Subcutaneous abdominal adipose tissue (tissue), 5 donors: ENCODE results near the gene EIF4G3.
A peak's percentile ranks its signal among the peaks of the same experiment; 100 is the strongest.

Experiments used
- H3K27ac ChIP-seq: one replicate; pipeline ENCODE4 v1.7.0; 2013; ENCODE audit warnings: low read depth, mild to moderate bottlenecking, inconsistent platforms, low read length, moderate library complexity
- H3K27me3 ChIP-seq, 5 donors: one replicate each; pipeline ENCODE4 v1.7.0; 2013; ENCODE audit warnings: low read length in 5 of 5, inconsistent platforms in 1 of 5; ENCODE audit not compliant: control insufficient read depth in 5 of 5, insufficient read depth in 4 of 5
- H3K36me3 ChIP-seq, 5 donors: one replicate each; pipeline ENCODE4 v1.7.0; 2013; ENCODE audit warnings: low read length in 5 of 5; ENCODE audit not compliant: control insufficient read depth in 5 of 5, insufficient read depth in 5 of 5
- H3K4me1 ChIP-seq, 5 donors: one replicate each; pipeline ENCODE4 v1.7.0; 2013; ENCODE audit warnings: low read length in 5 of 5, mild to moderate bottlenecking in 3 of 5, moderate library complexity in 1 of 5; ENCODE audit not compliant: control insufficient read depth in 5 of 5, insufficient read depth in 5 of 5
- H3K4me3 ChIP-seq, 5 donors: one replicate each; pipeline ENCODE4 v1.7.0; 2013; ENCODE audit warnings: low read length in 5 of 5, low read depth in 1 of 5
- H3K9ac ChIP-seq, 5 donors: one replicate each; pipeline ENCODE4 v1.7.0; 2013; ENCODE audit warnings: low read length in 5 of 5, mild to moderate bottlenecking in 4 of 5, moderate library complexity in 3 of 5
- H3K9me3 ChIP-seq, 5 donors: one replicate each; pipeline ENCODE4 v1.7.0; 2013; ENCODE audit warnings: low read length in 5 of 5; ENCODE audit not compliant: control insufficient read depth in 5 of 5
- donor health status: healthy.
- donor health status: healthy.
- donor health status: healthy.
- donor health status: healthy.
- donor health status: healthy.

EIF4G3 gene

DNA sequence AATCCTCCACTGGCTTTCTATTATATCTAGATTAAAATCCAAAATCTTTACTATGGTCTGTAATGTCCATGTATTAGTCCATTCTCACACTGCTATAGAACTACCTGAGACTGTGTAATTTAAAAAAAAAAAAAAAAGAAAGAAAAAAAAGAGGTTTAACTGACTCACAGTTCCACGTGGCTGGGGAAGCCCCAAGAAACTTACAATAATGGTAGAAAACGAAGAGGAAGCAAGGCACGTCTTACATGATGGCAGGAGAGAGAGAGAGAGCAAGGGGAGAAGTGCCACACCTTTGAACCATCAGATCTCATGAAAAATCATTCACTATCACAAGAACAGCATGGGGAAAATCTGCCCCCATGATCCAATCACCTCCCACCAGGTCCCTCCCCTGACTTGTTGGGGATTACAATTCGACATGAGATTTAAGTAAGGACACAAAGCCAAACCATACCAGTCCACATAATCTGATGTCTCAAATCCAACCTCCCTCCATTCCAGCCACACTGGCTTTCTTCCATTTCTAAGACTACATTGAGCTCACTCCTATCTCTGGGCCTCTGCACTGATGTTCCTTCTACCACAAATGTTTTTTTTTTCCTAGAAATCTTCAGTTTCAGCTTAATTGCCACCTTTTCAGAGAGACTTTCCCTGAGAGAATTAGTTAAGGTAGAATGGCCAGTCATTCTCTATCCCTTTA lies 92.4 kb downstream of the EIF4G3 start:
- Histone ChIP-seq H3K36me3 (peaks cover 0 to 7% (median 0%) of the 10 kb centered on the region in 5 donors), H3K27ac (no peak overlapping the region), H3K4me1 (peaks cover 0 to 19% (median 8%) of the 10 kb centered on the region in 5 donors), H3K4me3 (no peak overlapping the region), H3K9ac (no peak overlapping the region), H3K9me3 (no peaks in the 10 kb centered on the region), H3K27me3 (no peaks in the 10 kb centered on the region)

DNA sequence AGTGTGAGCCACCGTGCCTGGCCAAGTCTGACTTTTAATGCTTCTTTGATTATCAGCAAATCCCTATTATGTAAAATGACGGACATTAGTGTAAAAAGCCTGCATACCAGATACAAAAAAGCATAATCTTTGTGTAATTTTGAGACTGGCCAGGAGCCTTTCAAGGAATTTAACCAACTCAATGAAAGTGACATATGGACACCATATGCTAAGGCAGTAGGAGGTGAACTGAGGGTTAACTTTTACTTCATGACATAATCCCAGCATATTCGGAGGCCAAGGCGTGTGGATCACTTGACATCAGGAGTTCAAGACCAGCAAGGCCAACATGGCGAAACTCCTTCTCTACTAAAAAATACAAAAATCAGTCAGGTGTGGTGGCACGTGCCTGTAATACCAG lies 94.6 kb downstream of the EIF4G3 start:
- no peaks in the 10 kb centered on the region for H3K27me3 ChIP-seq
- peaks cover 0 to 16% (median 7%) of the 10 kb centered on the region in 5 donors for H3K4me1 ChIP-seq
- H3K27ac ChIP-seq, result no peak overlapping the region
- H3K9ac ChIP-seq, result no peak overlapping the region
- H3K9me3 ChIP-seq, result no peaks in the 10 kb centered on the region
- H3K36me3 ChIP-seq, result peaks cover 0 to 7% (median 0%) of the 10 kb centered on the region in 5 donors
- H3K4me3 ChIP-seq, result no peak overlapping the region

DNA sequence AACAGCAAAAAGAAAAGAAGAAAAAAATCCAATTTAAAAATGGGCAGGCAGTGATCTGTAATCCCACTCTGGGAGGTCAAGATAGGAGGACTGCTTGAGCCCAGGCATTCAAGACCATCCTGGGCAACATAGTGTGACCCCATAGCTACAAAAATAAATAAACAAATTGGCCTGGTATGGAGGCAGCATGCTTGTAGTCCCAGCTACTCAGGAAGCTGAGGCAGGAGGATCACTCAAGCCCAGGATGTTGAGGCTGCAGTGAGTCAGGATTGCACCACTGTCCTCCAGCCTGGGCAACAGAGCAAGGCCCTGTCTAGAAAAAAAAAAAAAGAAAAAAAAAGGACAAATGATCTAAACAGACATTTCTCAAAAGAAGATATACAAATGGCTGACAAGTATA lies 99.6 kb downstream of the EIF4G3 start:
- peaks cover 0 to 23% (median 10%) of the 10 kb centered on the region in 5 donors for H3K4me1 ChIP-seq
- H3K27ac ChIP-seq, result peak overlapping the region; percentile 26
- H3K9me3 ChIP-seq, result no peaks in the 10 kb centered on the region
- H3K4me3 ChIP-seq, result no peak overlapping the region
- no peak overlapping the region for H3K9ac ChIP-seq
- peaks cover 0 to 3% (median 0%) of the 10 kb centered on the region in 5 donors for H3K36me3 ChIP-seq
- H3K27me3 ChIP-seq, result no peaks in the 10 kb centered on the region

DNA sequence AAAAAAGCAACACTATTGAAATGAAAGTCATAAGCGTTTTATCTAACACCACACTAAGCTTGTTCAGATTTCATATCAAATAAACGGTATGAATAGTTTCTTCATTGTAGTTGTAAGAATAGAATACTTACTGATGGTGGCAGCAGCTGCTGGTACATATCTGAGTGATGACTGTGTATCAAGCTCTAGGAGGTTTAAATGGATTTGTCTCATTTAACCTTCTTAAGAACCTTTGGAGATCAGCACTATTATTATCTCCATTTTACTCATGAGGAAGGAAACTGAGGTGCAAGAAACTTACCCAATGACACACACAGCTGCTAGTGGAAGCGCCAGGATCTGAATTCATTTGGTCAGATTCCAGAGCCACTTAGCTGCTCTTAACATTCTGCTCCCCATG lies 104.0 kb downstream of the EIF4G3 start:
- Histone ChIP-seq H3K4me1 (peaks cover 2 to 15% (median 14%) of the 10 kb centered on the region in 5 donors), H3K27me3 (no peaks in the 10 kb centered on the region)

DNA sequence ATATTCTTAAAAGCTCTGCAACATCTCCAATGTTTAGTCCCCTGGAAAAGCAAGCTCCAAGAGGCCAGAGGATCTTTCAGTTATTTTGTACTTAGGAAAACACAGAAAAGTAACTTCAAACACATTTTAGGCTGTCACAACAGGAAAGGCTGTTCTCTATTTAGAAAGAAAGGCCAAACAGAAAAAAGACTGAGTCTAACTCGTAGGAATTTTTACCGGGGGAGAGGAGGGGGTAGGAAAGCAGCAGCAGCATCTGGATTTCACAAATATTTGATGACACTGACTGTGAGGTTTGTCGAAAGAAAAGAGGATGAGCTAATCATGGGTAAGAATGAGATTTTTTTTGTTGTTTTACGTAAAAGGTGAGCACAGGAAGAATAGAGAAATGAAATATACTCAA lies 107.1 kb downstream of the EIF4G3 start:
- Histone ChIP-seq H3K9ac (no peak overlapping the region), H3K36me3 (peaks cover 0 to 4% (median 0%) of the 10 kb centered on the region in 5 donors), H3K4me3 (no peak overlapping the region), H3K9me3 (no peaks in the 10 kb centered on the region), H3K27ac (peak overlapping the region; percentile 23), H3K27me3 (no peaks in the 10 kb centered on the region), H3K4me1 (peaks cover 0 to 7% (median 2%) of the 10 kb centered on the region in 5 donors)

More for the DNA sequence above, 104.0 kb downstream of the EIF4G3 start:
- Histone ChIP-seq H3K9me3 (no peaks in the 10 kb centered on the region), H3K36me3 (peaks cover 0 to 4% (median 0%) of the 10 kb centered on the region in 5 donors), H3K27ac (no peak overlapping the region), H3K4me3 (no peak overlapping the region), H3K9ac (no peak overlapping the region)

DNA sequence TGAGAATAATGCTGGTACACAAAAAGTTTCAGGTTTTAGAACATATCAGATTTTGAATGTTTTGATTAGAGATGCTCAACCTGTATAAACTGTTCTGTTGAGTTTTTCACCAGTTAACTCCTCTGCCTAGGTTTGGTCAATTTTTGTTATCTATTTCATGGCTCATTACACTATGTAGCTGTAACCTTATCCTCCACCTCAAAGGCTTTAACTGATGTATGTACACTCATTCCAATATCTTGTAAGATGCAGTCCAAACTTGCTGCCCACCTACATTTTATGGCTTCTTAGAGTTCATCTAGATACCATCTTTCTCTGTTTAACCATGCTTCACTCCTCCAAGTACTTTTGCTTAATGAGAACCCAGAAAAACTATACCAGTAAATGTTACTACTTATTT lies 107.8 kb downstream of the EIF4G3 start:
- Histone ChIP-seq H3K36me3 (peaks cover 0 to 4% (median 0%) of the 10 kb centered on the region in 5 donors), H3K27ac (peak overlapping the region; percentile 23), H3K4me1 (peaks cover 0 to 7% (median 2%) of the 10 kb centered on the region in 5 donors), H3K27me3 (no peaks in the 10 kb centered on the region), H3K9me3 (no peaks in the 10 kb centered on the region), H3K4me3 (no peak overlapping the region), H3K9ac (no peak overlapping the region)

DNA sequence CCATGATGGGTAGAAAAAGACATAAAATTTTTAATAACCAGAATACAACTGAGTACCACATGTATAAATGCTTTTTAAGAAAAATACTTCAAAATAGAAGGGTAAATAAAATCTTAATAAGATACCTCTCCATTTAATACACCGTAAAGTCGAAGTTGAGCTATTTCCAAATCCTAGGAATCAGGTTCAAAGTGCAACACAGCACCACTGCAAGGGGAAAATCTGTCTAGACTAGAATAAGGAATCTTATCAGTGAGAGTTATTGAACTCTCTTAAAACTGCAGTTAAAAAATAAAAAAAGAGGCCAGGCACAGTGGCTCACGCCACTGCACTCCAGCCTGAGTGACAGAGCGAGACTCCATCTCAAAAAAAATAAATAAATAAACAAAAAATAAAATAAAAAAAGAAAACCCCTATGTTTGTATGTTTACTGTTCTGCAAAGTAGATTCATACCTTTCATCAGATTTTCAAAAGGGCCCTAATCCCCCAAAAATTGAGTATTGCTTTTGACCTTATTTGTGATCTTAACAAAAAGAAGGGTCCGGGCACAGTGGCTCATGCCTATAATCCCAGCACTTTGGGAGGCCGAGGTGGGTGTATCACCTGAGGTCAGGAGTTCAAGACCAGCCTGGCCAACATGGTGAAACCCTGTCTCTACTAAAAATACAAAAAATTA lies 109.0 kb downstream of the EIF4G3 start:
- Histone ChIP-seq H3K4me1 (peaks cover 0 to 7% (median 2%) of the 10 kb centered on the region in 5 donors), H3K9me3 (no peaks in the 10 kb centered on the region)

DNA sequence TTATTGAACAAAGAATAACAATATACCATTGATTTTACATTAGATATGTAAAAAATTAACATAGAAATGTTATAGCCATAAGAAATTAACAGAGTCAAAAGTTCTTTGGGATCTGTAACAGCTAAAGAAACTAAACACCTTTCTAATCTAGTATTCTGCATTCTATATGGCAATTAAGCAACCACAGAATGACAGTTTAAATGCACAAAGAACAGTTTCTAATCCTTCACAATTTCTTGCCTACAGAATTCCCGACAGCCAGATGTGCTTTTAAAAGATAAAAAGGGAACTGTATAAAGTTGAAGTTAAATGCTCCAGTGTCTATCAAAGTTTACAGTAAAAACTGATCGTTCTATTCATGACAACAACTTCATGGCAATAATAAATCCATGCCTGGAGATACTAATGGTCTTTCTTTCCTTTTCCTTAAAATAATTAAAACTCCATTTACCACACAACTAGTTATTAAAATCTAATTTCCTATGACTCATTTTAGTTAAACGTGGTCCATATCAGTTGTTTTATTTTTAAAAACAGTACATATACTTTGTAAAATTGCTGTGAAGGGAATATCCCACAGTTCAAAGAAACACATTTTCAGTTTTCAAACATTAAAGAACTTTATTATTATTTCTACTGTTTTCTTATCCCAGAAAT lies 110.2 kb downstream of the EIF4G3 start:
- H3K27ac ChIP-seq, result no peak overlapping the region

More for the DNA sequence above, 109.0 kb downstream of the EIF4G3 start:
- Histone ChIP-seq H3K9ac (no peak overlapping the region), H3K27ac (no peak overlapping the region), H3K36me3 (peaks cover 0 to 4% (median 0%) of the 10 kb centered on the region in 5 donors), H3K4me3 (no peak overlapping the region), H3K27me3 (no peaks in the 10 kb centered on the region)

DNA sequence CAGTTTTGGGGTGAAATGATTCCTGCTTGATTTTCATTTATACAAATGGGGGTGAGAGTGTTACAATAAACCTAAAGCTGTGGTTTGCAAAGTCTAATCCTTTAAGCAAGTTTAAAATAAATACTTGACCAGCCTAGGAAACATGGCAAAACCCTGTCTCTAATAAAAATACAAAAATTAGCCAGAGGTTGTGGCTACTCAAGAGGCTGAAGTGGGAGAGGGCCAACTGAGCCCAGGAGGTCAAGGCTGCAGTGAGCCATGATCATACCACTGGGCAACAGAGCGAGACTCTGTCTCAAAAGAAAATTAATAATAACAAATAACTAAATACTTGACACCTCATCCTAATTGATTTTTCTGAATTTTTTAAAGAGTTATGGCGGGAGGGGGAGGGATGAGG lies 110.8 kb downstream of the EIF4G3 start:
- no peaks in the 10 kb centered on the region for H3K27me3 ChIP-seq
- peaks cover 0 to 4% (median 0%) of the 10 kb centered on the region in 5 donors for H3K36me3 ChIP-seq
- no peak overlapping the region for H3K27ac ChIP-seq
- no peak overlapping the region for H3K4me3 ChIP-seq
- H3K9me3 ChIP-seq, result no peaks in the 10 kb centered on the region
- no peak overlapping the region for H3K9ac ChIP-seq
- peaks cover 0 to 7% (median 2%) of the 10 kb centered on the region in 5 donors for H3K4me1 ChIP-seq

More for the DNA sequence above, 110.2 kb downstream of the EIF4G3 start:
- H3K27me3 ChIP-seq, result no peaks in the 10 kb centered on the region
- peaks cover 0 to 4% (median 0%) of the 10 kb centered on the region in 5 donors for H3K36me3 ChIP-seq
- no peak overlapping the region for H3K9ac ChIP-seq
- H3K4me1 ChIP-seq, result peaks cover 0 to 7% (median 2%) of the 10 kb centered on the region in 5 donors
- no peaks in the 10 kb centered on the region for H3K9me3 ChIP-seq
- H3K4me3 ChIP-seq, result no peak overlapping the region

DNA sequence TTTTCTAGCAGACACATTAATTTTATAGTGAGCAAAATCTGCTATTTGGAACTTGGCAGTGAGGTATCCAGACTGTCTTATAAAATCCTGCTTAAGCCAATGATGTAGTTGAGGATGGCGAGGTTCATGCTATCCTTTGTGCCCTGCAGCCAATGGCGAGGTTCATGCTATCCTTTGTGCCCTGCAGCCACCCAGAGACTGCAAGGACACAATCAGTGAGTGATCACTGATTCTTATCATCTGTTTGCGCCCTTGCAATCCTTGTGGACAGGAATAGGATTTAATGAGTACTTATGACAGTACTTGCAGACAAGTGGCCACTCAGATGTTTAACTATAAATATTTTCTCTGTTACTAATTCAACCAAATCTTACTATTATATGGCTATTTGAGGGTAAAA lies 112.6 kb downstream of the EIF4G3 start:
- no peak overlapping the region for H3K9ac ChIP-seq

More for the DNA sequence above, 112.6 kb downstream of the EIF4G3 start:
- Histone ChIP-seq H3K9me3 (no peaks in the 10 kb centered on the region), H3K27ac (no peak overlapping the region), H3K27me3 (no peaks in the 10 kb centered on the region), H3K36me3 (peaks cover 0 to 2% (median 0%) of the 10 kb centered on the region in 5 donors), H3K4me3 (no peak overlapping the region), H3K4me1 (peaks cover 0 to 3% (median 0%) of the 10 kb centered on the region in 5 donors)
